Effector CD4-positive, alpha-beta T cell (primary cell): ENCODE results near the gene NFX1.
"Not testable (repeated sequence)": the region's sequence is repeated elsewhere in the genome, so short reads cannot be mapped to it uniquely, and the experiment has no call there.

Source experiments
- DNase-seq: peaks from one replicate; pipeline ENCODE4 v3.0.0-alpha.2; 2020

The NFX1 gene

GRCh38 chr9:33311953-33312352 is 21.6 kb downstream of the NFX1 start:
- no peak for DNase-seq

DNA sequence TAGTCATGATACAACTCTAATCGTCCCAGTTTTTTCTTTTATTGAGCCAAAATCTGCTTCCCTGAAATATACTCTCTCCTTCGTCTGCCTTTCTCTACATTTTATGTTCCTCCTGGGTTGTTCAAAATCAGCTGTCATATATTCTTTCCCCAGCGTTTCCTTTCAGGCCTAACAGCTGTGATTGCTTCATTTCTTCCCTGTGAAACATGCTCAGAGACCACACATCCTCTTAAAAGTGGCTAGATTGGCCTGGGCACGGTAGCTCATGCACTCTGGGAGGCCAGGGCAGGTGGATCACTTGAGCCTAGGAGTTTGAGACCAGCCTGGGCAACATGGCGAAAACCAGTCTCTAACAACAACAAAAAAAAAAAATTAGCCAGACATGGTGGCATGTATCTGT is 25.1 kb downstream of the NFX1 start:
- DNase-seq: no peak

GRCh38 chr9:33317136-33317535 is 26.8 kb downstream of the NFX1 start:
- DNase-seq: not testable (repeated sequence)

DNA sequence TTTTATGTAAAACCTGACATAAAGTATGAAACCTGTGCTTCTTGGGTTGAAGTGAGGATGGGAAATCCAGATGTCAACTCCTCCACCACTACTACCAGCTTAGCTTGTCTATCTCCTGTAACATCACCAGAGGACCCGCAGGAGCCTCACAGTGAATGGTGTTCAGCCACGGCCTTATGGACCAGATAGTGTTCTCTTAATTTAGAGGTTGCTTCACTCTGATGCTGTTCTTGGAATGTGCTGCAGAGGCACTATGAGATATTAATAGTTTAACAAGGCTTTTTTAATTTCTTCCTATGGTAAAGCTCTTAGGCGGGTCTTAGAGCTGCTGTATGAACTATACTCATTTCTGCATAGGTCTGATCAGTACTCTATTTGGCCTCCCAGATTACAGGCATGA is 27.9 kb downstream of the NFX1 start:
- no peak for DNase-seq

GRCh38 chr9:33318781-33319180 is 28.5 kb downstream of the NFX1 start:
- no peak for DNase-seq

- no peak for DNase-seq
Measured at GRCh38 chr9:33320230-33320567, 29.9 kb downstream of the NFX1 start.

GRCh38 chr9:33320568-33321261 is 30.4 kb downstream of the NFX1 start:
- no peak for DNase-seq

DNA sequence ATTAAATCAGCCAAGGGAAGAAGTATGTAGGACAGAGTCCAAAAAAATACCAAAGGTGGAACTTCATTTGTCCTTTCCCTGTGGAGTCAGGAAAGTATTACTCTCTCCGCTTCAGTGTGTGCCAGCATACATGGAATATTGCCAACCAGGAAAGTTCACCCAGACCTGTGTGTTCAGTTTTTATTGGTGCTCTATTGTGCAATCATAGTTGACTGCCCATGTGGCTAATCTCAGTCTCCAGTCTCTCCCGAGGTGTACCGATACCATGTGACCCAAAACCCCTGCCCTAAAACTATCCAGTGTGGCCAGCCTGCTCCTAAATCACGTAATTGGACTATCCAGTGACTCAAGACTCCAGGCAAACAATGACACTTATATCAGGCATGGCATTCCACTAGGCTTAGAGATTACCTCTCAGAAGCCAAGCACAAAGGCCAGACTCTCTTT is 38.8 kb downstream of the NFX1 start:
- no peak for DNase-seq

GRCh38 chr9:33329979-33330378 is 39.7 kb downstream of the NFX1 start:
- DNase-seq: no peak

DNA sequence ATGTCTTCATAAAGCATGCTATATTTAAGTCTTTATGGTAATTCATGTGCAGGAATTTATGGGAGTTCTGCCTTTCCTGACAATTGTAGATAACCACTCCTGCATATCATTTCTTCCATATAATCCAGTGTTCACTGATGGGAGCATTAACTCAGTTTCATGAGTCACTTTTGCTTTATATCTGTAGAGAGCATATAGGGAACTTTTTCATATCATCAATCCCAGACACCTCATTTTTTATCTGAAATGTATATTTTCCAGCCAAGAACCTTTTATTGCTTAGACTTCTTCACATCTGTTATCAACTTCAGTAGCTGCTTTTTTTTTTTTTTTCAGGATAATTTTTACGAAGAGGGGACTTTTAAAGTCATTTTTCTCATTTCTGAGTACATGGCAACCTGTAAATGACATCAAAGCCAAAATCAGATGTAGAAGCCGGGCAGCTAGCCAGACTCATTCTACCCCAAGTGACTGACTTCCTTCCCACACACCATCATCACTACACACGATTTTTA is 41.1 kb downstream of the NFX1 start:
- no peak for DNase-seq

DNA sequence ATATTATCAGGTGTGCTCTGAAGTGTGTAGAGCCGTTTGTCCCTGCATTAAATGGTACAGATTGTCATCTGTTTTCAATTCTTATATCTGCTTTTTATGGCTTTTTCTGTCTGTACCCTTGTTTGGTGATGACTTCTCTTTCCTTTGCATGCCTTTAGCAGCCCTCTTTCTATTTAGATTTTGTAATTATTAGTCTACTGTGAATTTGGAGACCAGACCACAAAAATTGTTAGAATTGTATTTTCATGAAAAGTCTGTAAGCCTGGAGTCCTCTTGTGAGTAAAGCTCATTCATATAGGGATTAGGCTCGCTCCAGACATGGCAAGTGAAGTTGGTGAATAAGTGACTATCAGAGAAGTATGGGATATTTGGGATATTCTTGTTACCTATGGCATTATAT is 41.7 kb downstream of the NFX1 start:
- no peak for DNase-seq

GRCh38 chr9:33332956-33333355 is 42.6 kb downstream of the NFX1 start:
- not testable (repeated sequence) for DNase-seq

- no peak for DNase-seq
Measured at GRCh38 chr9:33340186-33340585, 49.9 kb downstream of the NFX1 start.

- no peak for DNase-seq
Measured at GRCh38 chr9:33341182-33341581, 50.9 kb downstream of the NFX1 start.

GRCh38 chr9:33344145-33344544 is 53.8 kb downstream of the NFX1 start:
- DNase-seq: no peak

DNA sequence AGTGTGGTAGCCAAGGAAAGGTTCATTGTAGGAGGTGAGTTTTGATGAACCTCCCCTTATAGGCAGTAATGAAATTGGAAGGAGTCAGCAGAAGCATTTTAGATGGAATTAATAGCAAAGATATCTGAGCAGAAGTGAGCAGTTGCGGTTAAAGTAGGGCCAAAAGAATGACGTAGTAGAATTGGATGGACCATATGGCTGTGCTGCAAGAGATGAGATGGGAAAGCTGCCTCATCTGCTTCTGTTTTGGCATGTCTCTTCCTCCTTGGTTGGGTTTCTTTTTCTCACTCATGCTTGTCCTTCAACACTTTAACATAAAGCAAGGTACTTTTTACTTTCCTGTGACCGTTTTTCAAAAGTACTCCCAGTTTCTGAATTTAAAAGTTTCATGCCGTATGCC is 56.2 kb downstream of the NFX1 start:
- DNase-seq: no peak

DNA sequence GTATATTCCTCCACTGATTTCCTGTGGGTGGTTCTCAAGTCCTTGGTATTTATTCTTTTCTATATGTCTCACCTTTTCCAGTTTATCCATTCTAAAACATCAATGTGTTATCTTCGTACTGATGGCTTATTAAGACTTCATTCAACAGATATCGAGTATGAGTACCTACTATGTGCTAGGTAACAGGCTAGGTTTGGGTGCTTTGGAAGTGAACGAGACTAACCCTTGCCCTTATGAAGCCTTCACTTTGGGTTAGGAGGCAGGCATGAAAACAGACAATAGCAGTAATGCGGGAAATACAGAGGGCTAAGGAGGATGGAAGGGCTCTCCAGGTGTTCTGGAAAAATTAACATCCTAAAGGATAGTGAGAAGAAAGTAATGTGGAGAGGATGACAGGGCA is 58.7 kb downstream of the NFX1 start:
- DNase-seq: no peak

DNA sequence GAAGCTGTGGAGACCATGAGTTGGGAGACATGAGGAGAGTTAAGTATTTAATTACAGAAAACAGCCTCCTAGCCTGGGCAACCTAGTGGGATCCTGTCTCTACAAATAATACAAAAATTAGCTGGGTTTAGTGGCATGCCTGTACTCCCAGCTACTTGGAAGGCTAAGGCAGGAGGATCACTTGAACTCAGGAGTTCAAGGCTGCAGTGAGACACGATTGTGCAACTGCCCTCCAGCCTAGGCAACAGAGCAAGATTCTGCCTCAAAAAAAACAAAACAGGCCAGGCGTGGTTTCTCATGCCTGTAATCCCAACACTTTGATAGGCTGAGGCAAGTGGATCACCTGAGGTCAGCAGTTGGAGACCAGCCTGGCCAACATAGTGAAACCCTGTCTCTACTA is 59.4 kb downstream of the NFX1 start:
- no peak for DNase-seq

DNA sequence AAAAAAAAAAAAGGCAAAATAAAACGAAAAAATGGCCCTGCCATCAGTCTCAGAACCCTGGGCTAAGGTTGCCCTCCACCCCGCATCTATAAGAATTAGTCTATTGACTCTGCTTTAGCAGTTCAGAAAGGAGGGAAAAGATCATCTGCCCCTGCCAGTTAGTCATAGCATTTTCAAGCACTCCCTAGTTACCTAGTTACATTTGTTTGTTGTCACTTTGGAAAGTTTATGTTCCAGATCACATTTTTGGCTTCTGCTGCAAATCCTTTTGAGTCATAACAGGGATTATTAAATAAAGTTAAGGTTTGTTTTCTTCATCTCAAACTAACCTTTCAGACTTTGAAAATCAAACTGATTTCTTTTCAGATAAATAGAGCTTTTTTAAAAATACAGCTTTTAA is 60.0 kb downstream of the NFX1 start:
- no peak for DNase-seq

DNA sequence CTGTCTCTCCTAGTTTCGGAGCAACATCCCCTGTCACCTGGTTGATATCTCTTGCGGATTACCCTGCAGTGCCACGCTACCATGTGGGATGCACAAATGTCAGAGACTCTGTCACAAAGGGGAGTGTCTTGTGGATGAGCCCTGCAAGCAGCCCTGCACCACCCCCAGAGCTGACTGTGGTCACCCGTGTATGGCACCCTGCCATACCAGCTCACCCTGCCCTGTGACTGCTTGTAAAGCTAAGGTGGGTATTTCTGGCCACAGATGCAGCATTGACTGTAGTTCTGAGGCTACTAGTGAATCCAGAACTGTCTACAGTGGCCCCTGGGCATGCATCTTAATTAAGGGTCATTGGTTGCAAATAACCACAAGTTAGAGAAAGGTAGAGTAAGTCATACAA is 61.2 kb downstream of the NFX1 start:
- DNase-seq: no peak

GRCh38 chr9:33354651-33355211 is 64.4 kb downstream of the NFX1 start:
- DNase-seq: no peak

- no peak for DNase-seq
Measured at GRCh38 chr9:33355933-33356332, 65.6 kb downstream of the NFX1 start.

- DNase-seq: not testable (repeated sequence)
Measured at GRCh38 chr9:33358641-33359040, 68.3 kb downstream of the NFX1 start.

DNA sequence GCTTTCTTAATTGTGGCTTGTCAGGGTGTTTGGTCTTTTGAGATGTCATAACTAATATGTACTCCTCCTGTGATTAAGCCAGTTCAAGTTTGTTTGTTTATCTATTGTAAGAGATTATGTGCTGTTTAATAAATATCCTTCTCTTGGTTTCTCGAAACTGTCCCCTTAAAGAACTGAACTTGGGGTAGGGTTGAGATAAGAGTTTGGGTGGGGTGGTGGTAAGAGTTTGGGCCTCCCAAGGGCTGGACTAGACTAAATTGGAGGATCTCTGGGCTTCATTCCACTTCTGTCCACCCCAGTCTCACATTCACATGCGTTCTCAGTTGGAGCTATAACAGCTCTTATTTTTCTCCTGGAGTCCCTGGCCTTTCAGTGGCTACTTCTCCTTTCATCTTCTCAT is 73.8 kb downstream of the NFX1 start:
- no peak for DNase-seq

- DNase-seq: not testable (repeated sequence)
Measured at GRCh38 chr9:33364814-33365213, 74.5 kb downstream of the NFX1 start.
